ENCODE data around the gene RAB4A.

RAB4A gene

GRCh38 chr1:229260297-229260696 lies 10.6 kb upstream of the RAB4A start:
- TF ChIP-seq, protein P1, sequence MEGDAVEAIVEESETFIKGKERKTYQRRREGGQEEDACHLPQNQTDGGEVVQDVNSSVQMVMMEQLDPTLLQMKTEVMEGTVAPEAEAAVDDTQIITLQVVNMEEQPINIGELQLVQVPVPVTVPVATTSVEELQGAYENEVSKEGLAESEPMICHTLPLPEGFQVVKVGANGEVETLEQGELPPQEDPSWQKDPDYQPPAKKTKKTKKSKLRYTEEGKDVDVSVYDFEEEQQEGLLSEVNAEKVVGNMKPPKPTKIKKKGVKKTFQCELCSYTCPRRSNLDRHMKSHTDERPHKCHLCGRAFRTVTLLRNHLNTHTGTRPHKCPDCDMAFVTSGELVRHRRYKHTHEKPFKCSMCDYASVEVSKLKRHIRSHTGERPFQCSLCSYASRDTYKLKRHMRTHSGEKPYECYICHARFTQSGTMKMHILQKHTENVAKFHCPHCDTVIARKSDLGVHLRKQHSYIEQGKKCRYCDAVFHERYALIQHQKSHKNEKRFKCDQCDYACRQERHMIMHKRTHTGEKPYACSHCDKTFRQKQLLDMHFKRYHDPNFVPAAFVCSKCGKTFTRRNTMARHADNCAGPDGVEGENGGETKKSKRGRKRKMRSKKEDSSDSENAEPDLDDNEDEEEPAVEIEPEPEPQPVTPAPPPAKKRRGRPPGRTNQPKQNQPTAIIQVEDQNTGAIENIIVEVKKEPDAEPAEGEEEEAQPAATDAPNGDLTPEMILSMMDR (conservative IDR thresholded peaks at IDR 0.05; ENCODE audit: control insufficient read depth, insufficient read depth, low read depth, low read length) = no peak
- no peak overlapping the region for H3K4me3 ChIP-seq (ENCODE audit: control insufficient read depth, low read depth, low read length)
- DNase-seq (ENCODE audit: low read depth) = no peak

DNA sequence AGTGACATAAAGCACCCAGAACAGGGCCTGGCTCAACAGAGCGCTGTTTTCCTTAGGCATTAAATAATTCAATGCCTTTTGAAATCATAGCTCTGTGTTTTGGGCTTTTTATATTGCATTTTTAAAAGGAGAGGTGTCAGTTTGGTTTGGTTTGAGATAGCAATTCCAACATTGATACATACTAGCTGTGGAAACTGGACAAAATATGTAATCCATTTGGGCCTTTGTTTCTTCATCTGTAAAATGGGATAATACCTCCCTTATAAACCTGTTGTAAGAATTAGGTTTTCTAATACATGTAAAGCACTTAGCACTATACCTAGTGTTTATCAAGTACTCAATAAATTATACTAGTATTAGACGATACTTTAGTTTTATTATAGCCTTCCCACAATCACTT lies 8.7 kb upstream of the RAB4A start:
- no peak overlapping the region for H3K4me3 ChIP-seq (ENCODE audit: control insufficient read depth, low read depth, low read length)
- TF ChIP-seq, protein P1 (conservative IDR thresholded peaks at IDR 0.05; ENCODE audit: control insufficient read depth, insufficient read depth, low read depth, low read length) = no peak
- no peak for DNase-seq (ENCODE audit: low read depth)

- TF ChIP-seq, protein P1 (conservative IDR thresholded peaks at IDR 0.05; ENCODE audit: control insufficient read depth, insufficient read depth, low read depth, low read length) = no peak
- no peak for DNase-seq (ENCODE audit: low read depth)
- no peak overlapping the region for H3K4me3 ChIP-seq (ENCODE audit: control insufficient read depth, low read depth, low read length)
Measured at GRCh38 chr1:229263254-229263653, 7.7 kb upstream of the RAB4A start.

DNA sequence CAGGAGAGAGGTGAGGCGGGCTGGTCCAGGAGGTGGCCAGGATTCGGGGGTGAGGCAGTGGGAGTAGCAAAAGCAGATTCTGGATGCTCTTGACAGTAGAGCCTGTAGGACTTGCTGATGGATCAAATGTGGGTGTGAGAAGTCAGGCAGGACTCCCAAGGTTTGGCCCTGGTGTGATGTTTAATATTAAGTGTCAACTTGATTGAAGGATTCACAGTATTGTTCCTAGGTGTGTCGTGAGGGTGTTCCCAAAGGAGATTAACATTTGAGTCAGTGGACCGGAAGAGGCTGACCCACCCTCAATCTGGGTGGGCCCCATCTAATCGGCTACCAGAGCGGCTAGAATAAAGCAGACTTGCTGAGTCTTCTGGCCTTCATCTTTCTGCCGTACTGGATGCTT lies 6.8 kb upstream of the RAB4A start:
- H3K4me3 ChIP-seq (ENCODE audit: control insufficient read depth, low read depth, low read length) = no peak overlapping the region
- no peak for DNase-seq (ENCODE audit: low read depth)
- TF ChIP-seq, protein P1 (conservative IDR thresholded peaks at IDR 0.05; ENCODE audit: control insufficient read depth, insufficient read depth, low read depth, low read length) = no peak

- no peak overlapping the region for H3K4me3 ChIP-seq (ENCODE audit: control insufficient read depth, low read depth, low read length)
- DNase-seq (ENCODE audit: low read depth) = peak; percentile 55
- TF ChIP-seq, protein P1 (conservative IDR thresholded peaks at IDR 0.05; ENCODE audit: control insufficient read depth, insufficient read depth, low read depth, low read length) = no peak
Measured at GRCh38 chr1:229264487-229264886, 6.4 kb upstream of the RAB4A start.

DNA sequence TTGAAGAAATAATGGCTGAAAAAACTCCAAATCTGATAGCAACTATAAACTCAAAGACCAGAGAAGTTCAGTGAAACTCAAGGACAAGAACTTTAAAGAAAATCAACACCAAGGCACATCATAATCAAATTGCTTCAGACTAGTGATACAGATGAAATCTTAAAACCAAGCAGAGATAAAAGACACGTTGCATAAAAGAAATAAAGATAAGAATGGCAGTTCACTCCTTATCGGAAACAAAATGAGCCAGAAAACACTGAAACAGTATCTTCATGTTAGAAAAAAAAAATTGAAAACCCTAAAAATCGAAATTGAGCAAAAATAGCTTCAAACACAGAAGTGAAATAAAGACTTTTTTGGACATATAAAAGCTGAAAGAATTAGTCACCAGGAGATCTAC lies 4.6 kb upstream of the RAB4A start:
- TF ChIP-seq, protein P1 (conservative IDR thresholded peaks at IDR 0.05; ENCODE audit: control insufficient read depth, insufficient read depth, low read depth, low read length) = no peak
- DNase-seq (ENCODE audit: low read depth) = no peak
- H3K4me3 ChIP-seq (ENCODE audit: control insufficient read depth, low read depth, low read length) = no peak overlapping the region

DNA sequence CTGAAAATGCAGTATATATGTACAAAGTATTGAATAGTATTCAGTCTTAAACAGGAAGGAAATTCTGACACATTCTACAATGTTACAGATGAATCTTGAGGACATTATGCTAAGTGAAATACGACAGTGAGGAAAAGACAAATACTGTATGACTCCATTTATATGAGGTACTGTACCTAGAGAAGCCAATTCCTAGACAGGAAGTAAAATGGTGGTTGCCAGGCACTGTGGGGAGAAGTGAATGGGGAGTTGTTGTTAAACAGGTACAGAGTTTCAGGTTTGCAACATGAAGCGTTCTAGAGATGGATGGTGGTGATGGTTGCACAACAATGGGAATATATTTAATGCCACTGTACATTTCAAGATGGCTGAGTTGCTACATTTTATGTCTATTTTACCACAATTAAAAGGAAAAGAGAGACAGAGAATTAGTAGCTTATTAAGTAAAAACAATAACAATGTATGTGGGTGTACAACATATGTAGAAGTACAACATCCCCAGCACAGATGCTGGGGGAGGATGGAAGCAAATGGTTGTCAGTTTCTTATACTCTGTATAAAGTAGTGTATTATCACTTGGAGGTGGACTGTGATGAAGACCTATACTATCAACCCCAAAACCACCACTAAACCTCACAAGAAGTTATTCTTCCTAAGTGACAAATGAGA lies 3.9 kb upstream of the RAB4A start:
- H3K4me3 ChIP-seq (ENCODE audit: control insufficient read depth, low read depth, low read length) = no peak overlapping the region
- TF ChIP-seq, protein P1 (conservative IDR thresholded peaks at IDR 0.05; ENCODE audit: control insufficient read depth, insufficient read depth, low read depth, low read length) = no peak
- DNase-seq (ENCODE audit: low read depth) = no peak

Measured in fibroblast of mammary gland (primary cell).